ENCODE data around the gene NACAD.
"Not testable (repeated sequence)": the region's sequence is repeated elsewhere in the genome, so short reads cannot be mapped to it uniquely, and the experiment has no call there.

NACAD gene

DNA sequence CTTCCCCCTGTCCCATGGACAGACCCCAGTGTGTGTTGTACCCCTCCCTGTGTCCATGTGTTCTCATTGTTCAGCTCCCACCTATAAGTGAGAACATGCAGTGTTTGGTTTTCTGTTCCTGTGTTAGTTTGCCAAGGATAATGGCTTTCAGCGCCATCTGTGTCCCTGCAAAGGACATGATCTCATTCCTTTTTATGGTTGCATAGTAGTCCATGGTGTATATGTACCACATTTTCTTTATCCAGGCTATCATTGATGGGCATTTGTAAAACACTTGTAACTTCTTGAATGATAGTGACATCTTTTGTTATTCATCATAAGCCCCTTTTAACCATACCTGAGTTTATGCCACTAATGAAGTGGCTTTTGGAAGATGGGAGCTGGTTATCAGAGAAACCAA is 25.5 kb upstream of the NACAD start:
- not testable (repeated sequence) for DNase-seq (ENCODE audit: low read depth, low spot score)

DNA sequence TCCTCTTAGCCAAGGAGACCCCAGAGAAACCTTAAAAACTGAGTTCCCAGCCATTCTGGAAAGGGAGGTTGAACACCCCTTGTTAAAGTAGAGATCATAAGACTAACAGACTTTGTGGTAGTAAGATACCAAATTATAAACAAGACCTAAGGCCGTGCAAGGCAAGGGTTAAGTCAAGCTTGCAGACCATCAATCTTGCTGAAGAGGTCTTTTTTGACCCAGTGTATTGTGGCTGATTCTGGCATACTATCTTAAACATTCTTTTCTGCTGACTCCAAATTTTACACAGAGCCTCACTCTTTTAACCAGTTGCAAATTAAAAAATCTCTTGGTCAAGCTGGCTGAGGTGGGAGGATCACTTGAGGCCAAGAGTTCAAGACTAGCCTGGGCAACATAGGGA is 23.9 kb upstream of the NACAD start:
- DNase-seq (ENCODE audit: low read depth, low spot score), result no peak

DNA sequence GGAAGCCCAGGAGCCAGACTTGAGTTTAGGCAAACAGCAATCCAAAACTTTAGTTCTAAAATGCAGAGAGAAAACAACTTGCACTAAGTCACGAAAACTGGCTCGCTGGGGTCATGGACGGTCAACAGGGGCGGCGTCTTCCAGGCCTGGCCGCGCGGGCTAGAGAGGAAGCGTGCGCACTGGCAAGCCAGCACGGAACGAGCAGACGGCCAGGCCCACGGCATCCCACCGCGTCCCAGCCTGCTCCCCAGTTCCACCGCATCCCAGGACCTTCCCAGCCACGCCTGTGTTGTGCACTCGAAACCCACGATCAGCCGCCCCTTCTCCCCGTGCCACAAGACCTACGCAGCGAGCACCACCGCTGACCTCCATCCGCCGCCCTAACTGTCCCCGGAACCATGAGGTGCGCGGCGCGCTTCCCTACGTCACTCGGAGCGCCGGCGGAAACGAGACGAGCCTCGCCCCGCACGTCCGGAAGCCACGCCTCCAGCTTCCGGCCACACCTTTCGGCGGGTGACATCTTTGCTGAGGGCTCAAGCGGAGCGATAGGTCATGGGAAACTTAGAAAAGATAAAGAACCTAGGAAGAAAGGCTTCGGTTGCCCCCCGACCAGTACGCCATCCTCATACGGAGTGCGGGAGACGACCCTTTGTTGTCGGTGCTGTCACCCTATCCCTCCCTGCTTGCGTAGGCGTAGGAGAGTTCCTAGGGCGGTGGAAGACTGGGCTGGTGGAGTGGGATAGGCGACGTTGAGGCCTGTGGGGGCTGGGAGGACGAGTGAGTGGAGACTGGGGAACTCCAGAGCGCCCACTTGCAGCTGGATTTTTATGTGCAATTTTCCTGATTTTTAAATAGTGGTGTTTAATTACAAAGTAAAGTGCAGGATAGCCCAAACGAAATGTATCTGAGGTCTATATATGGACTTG is 22.8 kb upstream of the NACAD start, which contains the start of gene TBRG4:
Gene TBRG4 (minus strand): TSS at position 400 of the 926 bp plus-strand sequence. CDS start 2,460 bp downstream, outside the sequence.
- DNase-seq (ENCODE audit: low read depth, low spot score), result peak; percentile 83

DNA sequence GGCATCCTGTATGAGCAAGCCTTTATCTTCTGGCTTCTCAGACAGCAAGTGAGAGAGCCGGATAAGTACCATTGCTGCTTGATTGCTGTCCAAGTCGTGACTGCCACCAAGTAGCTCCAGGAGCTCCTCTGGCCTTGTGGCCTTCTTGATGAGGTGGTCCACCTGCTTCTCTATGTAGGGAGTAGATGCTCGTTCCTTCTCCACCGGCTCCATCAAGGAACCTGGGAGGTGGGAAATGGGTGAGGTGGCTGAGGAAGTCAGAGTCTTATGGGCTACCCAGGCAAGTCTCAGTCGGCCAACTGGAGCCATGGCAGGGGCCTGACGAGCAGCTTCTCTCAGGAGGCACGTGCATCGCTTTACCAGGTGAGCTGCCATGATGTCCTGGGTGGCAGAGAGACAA is 20.1 kb upstream of the NACAD start:
- no peak for DNase-seq (ENCODE audit: low read depth, low spot score)

DNA sequence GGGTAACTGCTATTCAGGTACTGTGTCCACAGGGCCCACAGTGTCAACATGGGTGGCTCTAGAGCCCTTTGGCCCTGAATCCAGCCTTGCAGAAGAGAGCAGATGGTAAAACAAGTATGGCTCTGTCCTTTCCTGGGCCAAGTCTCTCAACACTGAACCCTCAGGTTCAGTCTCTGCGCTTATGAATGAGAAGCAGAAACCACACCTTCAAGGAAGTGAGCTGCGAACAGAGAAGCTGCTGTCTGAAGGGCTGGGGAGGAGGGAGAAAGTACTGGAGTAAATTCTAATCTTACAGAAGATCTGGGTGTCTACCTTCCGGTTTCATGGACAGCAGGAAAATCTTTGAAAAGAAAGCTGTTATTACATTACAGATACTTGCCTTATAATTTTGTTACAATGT is 18.6 kb upstream of the NACAD start:
- no peak for DNase-seq (ENCODE audit: low read depth, low spot score)

DNA sequence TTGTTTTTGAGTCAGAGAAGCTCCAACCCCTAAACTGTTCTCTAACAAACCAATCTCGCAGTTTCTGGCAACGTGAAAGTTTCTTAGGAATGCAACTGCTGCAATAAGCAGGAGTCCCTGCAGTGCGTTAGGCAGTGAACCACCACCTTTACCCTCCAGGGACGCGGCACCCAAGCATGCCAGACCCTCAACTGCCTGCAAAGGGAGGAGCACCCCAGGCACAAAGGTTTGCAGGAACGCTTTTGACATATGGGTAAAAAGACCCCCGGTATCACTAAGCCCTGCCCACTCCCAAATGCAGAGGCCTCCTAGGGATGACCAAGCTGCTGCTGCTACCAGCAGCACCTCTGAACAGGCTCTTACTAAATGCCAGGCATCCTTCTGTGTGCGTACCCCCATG is 18.1 kb upstream of the NACAD start:
- no peak for DNase-seq (ENCODE audit: low read depth, low spot score)

DNA sequence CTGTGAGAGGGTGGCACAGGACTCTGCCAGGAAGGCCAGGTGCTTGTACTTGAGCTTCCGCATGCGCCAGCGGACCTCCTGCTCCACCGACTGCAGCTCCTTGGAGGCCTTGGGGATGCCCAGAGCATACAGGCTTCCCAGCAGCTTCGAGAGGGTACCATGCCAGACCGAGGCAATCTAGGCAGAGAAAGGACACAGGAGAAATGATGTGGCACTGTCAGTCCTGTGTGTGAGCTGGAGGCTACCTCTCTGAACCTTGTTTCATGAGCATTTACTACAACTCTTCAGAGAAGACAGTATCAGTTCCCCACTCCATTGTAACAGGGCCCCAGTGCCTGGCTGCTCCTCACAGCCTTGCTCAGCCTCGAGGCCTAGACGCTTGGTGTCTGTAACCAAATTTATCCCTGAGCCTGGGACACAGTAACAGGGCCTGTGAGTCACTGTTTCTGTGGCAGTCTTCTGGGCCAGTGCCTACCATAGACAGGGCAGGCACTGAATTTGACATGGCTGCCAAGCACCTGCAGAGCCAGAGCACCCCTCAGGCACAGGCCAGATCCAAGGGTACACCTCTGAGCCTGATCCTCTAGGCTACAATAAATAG is 16.9 kb upstream of the NACAD start:
- DNase-seq (ENCODE audit: low read depth, low spot score), result no peak

DNA sequence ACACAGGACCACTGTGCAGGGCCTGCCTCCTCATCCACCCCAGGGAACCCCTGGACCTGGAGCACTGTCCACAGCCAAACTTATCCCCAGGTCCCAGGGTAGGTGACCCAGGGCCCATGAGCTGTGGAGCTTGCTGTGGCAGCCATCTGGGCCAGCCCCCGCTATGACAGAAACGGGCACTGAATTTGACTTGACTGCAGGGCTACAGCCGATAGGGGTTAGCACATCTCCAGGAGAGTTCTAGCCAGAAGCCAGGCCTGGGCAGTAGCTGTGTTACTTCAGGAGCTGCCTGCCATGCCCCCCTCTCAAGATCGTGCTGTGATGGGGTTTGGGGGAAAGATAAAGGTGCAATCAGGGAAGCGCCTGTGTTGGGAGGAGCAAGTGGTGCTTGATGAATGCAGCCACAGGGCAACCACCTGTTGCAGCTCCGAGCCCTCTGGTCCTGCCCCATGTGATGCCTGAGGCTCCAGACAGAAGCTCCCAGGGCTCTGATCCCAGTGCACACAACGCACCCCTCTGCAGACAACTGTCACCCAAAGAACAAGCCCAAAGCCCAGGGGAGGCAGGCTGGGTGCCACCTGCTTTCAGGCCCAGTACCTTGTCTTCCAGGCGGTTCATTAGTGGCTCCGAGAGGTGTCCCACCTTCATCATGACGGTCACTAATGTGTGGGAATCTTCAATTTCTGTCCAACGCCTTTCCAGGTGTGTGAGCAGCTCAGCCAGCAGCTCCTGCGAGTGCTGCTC is 16.2 kb upstream of the NACAD start:
- no peak for DNase-seq (ENCODE audit: low read depth, low spot score)

DNA sequence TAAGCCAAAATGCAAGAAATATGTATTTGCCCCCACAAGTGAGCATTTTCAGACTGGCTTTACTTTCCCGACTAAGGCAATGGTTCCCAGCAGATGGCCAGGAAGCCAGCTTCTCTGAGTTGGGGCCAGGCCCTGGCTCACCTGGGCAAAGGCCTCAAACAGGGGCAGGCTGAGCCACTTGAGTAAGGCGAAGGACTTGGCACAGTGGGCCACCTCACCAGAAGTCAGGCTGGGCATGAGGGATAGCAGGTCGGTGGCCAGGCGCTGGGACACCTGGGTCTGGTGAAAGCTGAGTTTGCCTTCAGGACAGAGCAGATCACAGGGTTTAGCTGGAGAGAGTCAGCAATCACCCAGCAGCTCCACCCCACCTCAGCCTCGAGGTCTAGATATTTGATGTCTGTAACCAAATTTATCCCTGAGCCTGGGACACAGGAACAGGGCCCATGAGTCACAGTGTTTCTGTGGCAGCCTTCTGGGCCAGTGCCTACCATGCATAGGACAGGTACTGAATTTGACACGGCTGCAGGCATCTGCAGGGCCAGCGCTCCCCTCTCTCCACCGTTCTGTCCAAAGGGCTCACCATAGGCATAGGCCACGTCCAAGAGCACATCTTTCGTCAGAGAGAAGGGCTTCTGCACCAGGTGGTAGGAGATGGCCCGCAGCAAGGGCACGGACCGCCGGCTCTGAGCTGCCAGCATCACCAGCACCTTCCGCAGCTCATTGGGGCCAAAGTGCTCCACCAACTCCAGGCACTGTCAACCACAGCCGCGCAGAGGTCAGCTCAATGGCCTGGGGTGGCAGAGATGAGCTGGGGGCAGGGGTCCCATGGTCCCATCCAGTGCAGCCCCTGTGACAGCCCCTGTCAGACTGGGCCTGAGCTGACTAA is 15.4 kb upstream of the NACAD start:
- no peak for DNase-seq (ENCODE audit: low read depth, low spot score)

DNA sequence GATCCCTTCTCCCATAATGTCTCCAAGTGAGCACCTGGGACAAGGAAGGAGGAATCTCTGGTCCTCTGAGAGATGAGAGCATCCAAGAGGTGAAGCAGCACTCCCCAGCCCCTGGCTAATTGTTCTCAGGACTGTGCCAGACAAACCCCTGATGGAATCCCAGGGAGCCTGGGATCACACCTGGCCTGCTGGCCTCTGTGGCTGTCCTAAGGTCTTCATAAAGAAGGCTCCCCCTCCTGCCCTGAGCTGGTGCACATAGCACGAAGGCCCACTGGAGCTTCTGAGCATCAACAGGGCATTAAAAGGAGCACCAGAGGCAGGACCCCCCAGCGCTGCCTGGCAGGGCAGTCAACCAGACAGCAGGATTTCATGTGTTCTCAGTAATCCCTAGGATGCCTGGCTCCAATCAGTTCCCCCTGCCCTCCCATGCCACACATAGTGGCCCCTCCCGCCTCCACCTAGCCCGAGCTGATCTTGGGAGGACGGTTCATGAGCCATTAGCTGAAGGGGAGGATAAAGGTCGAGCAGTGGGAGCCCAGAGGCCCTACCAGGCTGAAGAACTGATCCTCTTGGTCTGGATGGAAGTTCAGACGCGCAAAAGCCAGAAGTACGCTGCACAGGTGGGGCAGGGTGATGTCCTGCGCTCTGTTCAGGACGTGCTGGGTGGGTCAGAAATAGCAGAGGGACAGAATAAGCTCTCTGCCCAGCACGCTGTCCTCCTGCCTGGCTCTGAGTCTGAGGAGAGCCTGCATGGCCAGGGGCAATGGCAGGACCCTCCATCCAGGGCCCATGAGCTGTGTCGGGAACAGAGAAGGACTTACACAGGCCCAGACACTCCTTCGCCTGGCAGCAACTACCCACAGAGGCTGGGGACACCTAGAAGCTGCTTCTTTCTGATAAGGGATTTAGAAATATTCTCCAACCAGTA is 14.3 kb upstream of the NACAD start:
- DNase-seq (ENCODE audit: low read depth, low spot score), result no peak

DNA sequence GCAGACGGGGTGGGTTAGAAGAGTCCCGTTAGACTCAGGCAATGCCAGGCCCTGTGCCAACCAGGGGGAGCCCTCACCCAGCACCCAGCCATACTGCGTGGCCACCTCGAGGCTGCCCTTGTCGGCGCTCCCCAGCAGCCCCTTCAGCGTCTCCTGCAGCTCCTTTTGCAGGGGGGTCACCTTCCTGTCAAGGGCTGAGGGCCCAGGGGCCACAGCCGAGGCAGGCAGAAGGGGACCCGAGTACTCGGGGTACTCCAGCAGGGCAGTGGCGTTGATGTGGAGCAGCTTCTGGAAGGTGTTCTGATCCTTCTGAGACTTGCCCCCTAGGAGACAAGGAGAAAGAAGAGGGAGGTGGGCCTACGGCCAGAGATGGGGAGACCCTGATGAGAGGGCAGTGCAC is 13.0 kb upstream of the NACAD start:
- DNase-seq (ENCODE audit: low read depth, low spot score), result no peak

DNA sequence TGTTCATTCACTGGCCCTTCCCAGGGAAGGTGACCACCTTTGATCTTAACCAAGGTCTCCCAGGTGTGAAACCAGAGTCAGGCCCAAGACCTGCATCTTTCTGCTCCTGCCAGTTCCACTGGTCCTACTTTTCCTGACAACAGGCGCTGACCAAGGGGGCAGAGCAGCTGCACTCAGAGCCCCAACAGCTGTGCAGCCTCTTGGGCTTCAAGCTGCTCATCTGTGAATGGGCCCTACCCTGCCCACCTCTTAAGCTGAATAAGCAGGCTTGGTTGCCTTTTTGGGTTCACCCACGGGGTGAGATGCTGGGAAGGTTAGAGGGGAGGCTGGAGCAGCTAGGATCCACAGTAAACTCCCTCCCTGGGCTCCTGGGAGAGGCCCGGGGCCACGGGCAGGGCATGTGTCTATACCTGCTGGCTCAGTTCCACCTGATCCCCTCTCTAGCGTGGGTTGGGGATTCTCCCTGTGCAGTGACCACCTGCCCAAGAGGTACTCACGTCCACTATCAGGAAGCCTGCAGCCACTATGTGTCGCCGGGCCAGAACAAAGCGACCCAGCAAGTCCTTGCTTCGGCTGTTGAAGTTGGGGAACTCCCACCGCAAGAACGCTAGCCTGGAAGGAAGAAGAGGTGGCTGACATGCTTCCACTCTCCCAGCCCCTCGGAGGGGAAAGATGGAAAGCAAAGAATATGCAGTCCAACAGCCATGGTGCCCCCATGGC is 12.2 kb upstream of the NACAD start:
- DNase-seq (ENCODE audit: low read depth, low spot score), result no peak

DNA sequence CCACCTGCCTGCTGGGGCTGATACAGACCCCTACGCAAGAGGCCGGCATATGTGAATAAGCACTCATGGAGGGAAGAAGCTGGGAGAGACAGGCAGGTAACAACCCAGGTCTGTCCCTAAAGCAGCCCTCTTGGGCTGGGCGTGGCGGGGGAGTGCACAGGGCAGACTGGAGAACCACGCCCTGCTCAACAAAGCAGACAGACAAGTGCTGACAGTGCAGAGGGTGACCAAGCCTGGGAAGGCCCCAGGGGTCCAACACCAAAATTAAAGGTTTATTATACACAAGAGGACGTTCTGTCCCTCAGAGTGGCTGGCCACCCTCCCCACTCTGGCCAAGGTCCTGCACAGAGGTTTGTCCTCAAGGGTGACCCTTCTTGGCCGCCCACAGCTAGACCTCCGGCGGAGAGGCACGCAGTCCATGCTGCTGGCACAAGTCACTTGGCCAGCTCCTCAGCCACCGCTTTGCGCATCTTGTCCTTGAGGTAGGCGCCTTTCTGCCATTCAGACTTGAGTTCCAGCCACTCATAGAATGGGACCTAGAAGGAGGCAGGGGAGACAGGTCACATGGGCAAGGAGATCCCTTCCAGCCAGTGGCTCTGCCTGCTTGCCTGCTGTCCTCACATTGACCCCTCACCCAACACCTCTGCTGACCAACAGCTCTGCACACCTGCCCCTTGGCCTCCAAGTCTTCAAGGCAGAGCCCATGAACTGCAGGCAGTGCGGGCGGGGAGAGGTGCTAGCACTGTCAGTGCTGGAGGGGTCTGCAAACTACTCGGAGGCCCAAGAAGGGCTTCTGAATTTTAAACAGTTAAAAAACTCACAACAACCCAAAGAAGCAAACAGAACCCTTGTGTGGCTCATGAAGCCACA is 11.4 kb upstream of the NACAD start:
- DNase-seq (ENCODE audit: low read depth, low spot score), result no peak

DNA sequence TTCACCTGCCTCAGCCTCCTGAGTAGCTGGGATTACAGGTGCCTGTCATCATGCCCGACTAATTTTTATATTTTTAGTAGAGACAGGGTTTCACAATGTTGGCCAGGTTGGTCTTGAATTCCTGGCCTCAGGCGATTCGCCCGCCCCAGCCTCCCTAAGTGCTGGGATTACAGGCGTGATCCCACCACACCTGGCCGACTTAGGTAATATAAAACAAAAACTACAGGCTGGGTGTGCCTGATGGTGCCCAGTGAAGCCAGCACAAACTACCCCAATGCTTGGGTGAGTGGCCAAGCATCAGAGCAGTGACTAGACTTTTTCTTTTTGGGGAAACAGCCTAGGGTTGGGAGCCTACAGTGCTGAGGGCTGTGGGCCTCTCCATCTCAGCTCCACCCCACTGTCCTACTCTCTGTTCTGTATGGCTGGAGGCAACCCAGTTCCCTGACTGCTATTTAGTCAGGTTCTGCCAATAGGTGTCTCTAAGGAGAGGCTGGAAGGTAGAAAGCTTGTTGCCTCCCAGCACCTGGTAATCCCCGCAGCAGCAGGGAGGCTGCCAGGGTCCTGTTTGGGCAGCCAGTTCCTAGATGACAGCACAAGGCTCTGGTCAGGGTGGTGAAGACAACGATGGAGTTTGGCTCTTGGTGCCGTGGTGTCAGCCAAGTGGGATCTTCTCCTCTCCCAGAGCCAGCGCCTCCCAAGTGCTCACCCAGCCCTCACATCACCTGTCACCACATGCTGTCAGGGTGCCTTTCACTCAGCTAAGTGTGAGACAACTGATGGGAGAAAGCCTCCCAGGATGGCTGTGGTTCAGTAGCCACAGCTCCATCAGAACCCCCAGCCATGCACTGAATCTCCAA is 10.4 kb upstream of the NACAD start:
- DNase-seq (ENCODE audit: low read depth, low spot score), result no peak

DNA sequence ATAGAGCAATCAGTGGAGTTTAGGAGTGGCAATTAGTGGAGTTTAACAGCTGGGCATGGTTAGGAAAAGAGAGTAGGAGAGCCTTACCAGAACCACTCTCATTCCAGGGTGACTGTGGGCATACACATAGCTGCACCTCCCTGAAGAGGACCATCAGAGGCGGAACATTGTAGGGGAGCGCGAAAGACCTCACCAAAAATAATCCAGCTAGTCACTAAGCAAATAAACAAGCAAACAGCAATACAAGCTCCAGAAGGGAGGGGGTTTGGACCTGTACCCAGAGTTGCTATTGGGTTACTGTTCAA is 4.1 kb upstream of the NACAD start:
- no peak for DNase-seq (ENCODE audit: low read depth, low spot score)

DNA sequence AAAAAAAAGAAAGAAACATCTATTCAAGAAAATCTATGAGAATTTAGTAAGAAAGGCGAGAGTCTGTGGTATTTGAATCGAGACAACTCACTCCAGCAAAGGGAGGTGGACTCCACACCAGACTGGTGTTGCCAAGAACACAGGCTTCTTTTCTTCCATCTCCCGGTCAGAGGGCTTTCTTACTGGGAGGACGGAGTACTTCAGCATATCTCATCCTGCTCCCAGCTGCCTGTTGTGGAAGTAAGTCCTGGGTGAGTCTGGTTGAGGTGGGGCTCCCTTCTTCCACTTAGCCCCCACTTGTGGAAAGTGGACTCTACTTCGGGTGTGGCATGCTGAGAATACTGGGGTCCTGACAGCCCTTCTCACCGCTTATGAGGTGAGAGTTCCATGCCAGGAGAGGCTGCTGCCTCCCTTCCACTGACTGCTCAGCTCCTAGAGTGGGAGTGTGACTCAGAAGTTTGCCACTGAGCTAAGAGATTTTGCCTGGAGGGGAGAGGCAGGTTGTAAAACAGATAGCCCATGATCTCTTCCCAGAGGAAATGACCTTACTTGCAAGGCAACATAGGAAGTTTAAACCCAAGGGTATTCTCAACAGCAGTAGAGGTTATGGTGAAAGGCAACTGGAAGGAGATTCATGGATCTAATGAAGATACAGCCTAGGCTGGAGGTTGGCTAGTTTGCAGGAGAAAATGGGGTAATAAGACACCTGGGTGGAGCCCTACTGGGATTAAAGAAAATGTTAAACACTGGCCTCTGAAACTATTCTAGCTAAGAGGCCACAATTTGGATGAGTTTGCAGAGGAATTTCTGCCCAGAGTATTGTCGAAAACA is 3.5 kb upstream of the NACAD start:
- no peak for DNase-seq (ENCODE audit: low read depth, low spot score)

DNA sequence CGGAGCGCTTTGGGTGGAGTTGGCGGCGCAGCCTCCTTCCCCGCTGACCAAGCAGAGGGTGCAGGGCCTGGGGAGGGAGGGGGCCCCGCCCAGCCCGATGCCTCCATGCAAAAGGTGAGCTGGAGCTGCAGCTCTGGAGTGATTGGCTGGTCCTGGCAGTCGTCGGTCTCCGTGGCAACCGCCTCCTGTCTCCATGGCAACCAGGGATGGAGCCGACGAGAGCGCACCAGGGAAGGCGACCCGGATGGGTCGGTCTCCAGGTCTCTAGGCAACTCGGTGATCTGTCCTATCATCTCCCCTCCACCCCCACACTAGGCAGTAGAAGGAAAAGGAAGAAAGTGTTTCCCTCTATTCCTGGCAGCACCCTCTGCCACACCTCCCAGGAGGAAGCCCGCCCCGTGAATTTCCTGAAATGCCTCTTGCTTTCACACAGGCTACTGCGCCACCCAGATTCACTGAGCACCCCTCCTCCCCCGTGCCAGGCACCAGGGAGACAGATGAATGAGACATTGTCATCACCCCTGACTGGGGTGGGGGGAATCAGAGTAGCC is 647 bp upstream of the NACAD start:
- DNase-seq (ENCODE audit: low read depth, low spot score), result no peak
